Endothelial cell of umbilical vein (primary cell): Measurements from ENCODE around the gene SH3PXD2A. TPM values are rescaled to one million over a fixed set of nuclear protein-coding genes. Genes with fewer than 3 reads are reported as not detected.

Experiments
- BruUV-seq: library from RNA; stranded (reverse); fragments of 400-500 nt; replicated peaks from 2 replicates; lab custom pipeline; 2021; lab: Mats Ljungman, UMichigan
- CTCF ChIA-PET: fragments of 300-600, 350-600 bp; sonication (Branson Sonifier 250); formaldehyde crosslinking; loops from one replicate; lab custom pipeline; 2021; ENCODE audit warnings: antibody characterized with exemption, inconsistent platforms; lab: Charles Lee
- POLR2A ChIA-PET: fragments of 300-600, 350-600 bp; sonication (Branson Sonifier 250); formaldehyde crosslinking; loops from one replicate; lab custom pipeline; 2021; ENCODE audit warnings: antibody characterized with exemption, inconsistent platforms; lab: Charles Lee
- DNase-seq: peaks from one replicate; pipeline ENCODE4 v3.0.0-alpha.2; 2011; ENCODE audit warnings: low read depth, low spot score
- FAIRE-seq: peaks from 2 replicates; lab custom pipeline; 2011; peaks lifted over from hg19 to GRCh38; lab: Jason Lieb, UNC
- H2AFZ ChIP-seq: 2 replicates; pipeline ENCODE4 v1.6.0; 2012; ENCODE audit warnings: low read depth, low read length, control low read depth, inconsistent platforms
- H3K27ac ChIP-seq: 2 replicates; pipeline ENCODE4 v1.5.1; 2011; ENCODE audit warnings: low read depth, mild to moderate bottlenecking, control low read depth, low read length, moderate library complexity; ENCODE audit not compliant: insufficient read depth
- H3K27me3 ChIP-seq, 2 experiments: 2 replicates each; pipeline versions ENCODE4 v1.6.0 to v1.6.1; 2011; ENCODE audit warnings: low read length in 2 of 2, mixed read lengths in 1 of 2; ENCODE audit not compliant: control insufficient read depth in 2 of 2, insufficient read depth in 2 of 2
- H3K36me3 ChIP-seq, 2 experiments: 2 replicates in 1 of 2; 3 replicates in 1 of 2; pipeline ENCODE4 v1.5.1; 2011; ENCODE audit warnings: low read length in 2 of 2, mild to moderate bottlenecking in 1 of 2, moderate library complexity in 1 of 2; ENCODE audit not compliant: control insufficient read depth in 2 of 2, insufficient read depth in 2 of 2; ENCODE audit errors: extremely low read depth in 1 of 2
- H3K4me1 ChIP-seq: 3 replicates; pipeline ENCODE4 v1.5.1; 2011; ENCODE audit warnings: mild to moderate bottlenecking, low read length; ENCODE audit not compliant: control insufficient read depth, insufficient read depth; ENCODE audit errors: extremely low read depth
- H3K4me2 ChIP-seq: 2 replicates; pipeline ENCODE4 v1.6.1; 2011; ENCODE audit warnings: low read length, control low read depth, mixed read lengths; ENCODE audit not compliant: insufficient read depth
- H3K4me3 ChIP-seq, 3 experiments: fragments of 200-600 bp in 1 of 3; sonication (generic), shearing (Covaris generic) in 1 of 3; replicated peaks in 1 of 3; 2 replicates each; pipeline ENCODE4 v1.5.1; 2011 to 2016; ENCODE audit warnings: control low read depth in 3 of 3, low read length in 3 of 3, mild to moderate bottlenecking in 2 of 3, inconsistent platforms in 1 of 3, low read depth in 1 of 3, moderate library complexity in 1 of 3; ENCODE audit not compliant: insufficient read depth in 1 of 3
- H3K79me2 ChIP-seq: 2 replicates; pipeline ENCODE4 v1.6.0; 2012; ENCODE audit warnings: low read length, inconsistent platforms; ENCODE audit not compliant: control insufficient read depth, insufficient read depth
- H3K9ac ChIP-seq: replicated peaks from 2 replicates; pipeline ENCODE3; 2011; ENCODE audit warnings: low read length, control low read depth; ENCODE audit not compliant: insufficient read depth; ENCODE audit errors: extremely low read depth
- H3K9me1 ChIP-seq: replicated peaks from 3 replicates; pipeline ENCODE4 v1.6.0; 2011; ENCODE audit warnings: mild to moderate bottlenecking, low read length; ENCODE audit not compliant: control insufficient read depth, insufficient read depth; ENCODE audit errors: extremely low read depth
- H3K9me3 ChIP-seq: replicated peaks from 2 replicates; pipeline ENCODE4 v1.5.1; 2012; ENCODE audit warnings: low read length, inconsistent platforms; ENCODE audit not compliant: control insufficient read depth, insufficient read depth
- H4K20me1 ChIP-seq: replicated peaks from 2 replicates; pipeline ENCODE3; 2011; ENCODE audit warnings: mild to moderate bottlenecking, low read length; ENCODE audit not compliant: control insufficient read depth, insufficient read depth; ENCODE audit errors: extremely low read depth
- EZH2 ChIP-seq: IDR thresholded peaks from 2 replicates; pipeline ENCODE4 v1.6.1; 2012; ENCODE audit warnings: borderline replicate concordance, low read depth, mild to moderate bottlenecking, moderate library complexity, low read length, inconsistent platforms; ENCODE audit not compliant: severe bottlenecking
- FOS ChIP-seq: IDR thresholded peaks from 2 replicates; pipeline ENCODE4 v1.6.1; 2011; ENCODE audit warnings: mild to moderate bottlenecking, low read length, moderate library complexity, borderline replicate concordance; ENCODE audit not compliant: insufficient read depth
- GATA2 ChIP-seq: IDR thresholded peaks from 2 replicates; pipeline ENCODE4 v1.7.0; 2011; ENCODE audit warnings: low read depth, mild to moderate bottlenecking, moderate library complexity, mixed read lengths, low read length; ENCODE audit not compliant: insufficient read length, insufficient read depth
- JUN ChIP-seq: IDR thresholded peaks from 2 replicates; pipeline ENCODE4 v1.6.1; 2011; ENCODE audit warnings: borderline replicate concordance, low read depth; ENCODE audit not compliant: insufficient read length, insufficient read depth
- MAX ChIP-seq: IDR thresholded peaks from 2 replicates; pipeline ENCODE4 v1.6.1; 2011; ENCODE audit not compliant: insufficient read depth, insufficient read length
- MYC ChIP-seq: IDR thresholded peaks from one replicate; pipeline ENCODE4 v1.6.1; 2011; ENCODE audit warnings: mild to moderate bottlenecking, low read depth, low read length
- POLR2A ChIP-seq: IDR thresholded peaks from 2 replicates; pipeline ENCODE4 v1.6.1; 2012; ENCODE audit warnings: low read depth, mild to moderate bottlenecking, control low read depth, low read length
- POLR2AphosphoS5 ChIP-seq: IDR thresholded peaks from 2 replicates; pipeline ENCODE4 v1.6.1; 2012; ENCODE audit warnings: low read depth, mild to moderate bottlenecking, control low read depth, low read length, moderate library complexity; ENCODE audit not compliant: insufficient read depth
- dilution Hi-C: fragments of 300-500 bp; cut with MboI; formaldehyde crosslinking; loops from one replicate; pipeline ENCODE4 v1.15.0; 2019; ENCODE audit warnings: low sequenced_read_pairs; ENCODE audit not compliant: extremely low pct_ligation_motif_present
- intact Hi-C: fragments of 100-400 bp; cut with micrococcal nuclease; formaldehyde crosslinking; loops from one replicate; pipeline ENCODE4 v1.10.0; 2022
- polyA plus RNA-seq, 4 experiments: library from polyadenylated mRNA; depleted of rRNA in 3 of 4; stranded (reverse) in 3 of 4; unstranded in 1 of 4; fragments of >200 nt; gene quantifications; 2 replicates each; pipeline versions ENCODE4 v1.2.1 to v1.2.3, GENCODE V29; 2011 to 2012; ENCODE audit warnings: missing spikeins in 1 of 4
- total RNA-seq: library from RNA; stranded (reverse); gene quantifications from 2 replicates; pipeline ENCODE4 v1.2.3, GENCODE V29; 2021
- TF ChIP-seq, protein P1 (sequence below), 2 donors: IDR thresholded peaks; 1 replicate in 1 of 2; 2 replicates in 1 of 2; pipeline ENCODE4 v1.5.1; 2011; ENCODE audit warnings: low read length in 2 of 2, mild to moderate bottlenecking in 2 of 2, moderate library complexity in 2 of 2, control low read depth in 1 of 2, inconsistent platforms in 1 of 2, low read depth in 1 of 2; ENCODE audit not compliant: insufficient read depth in 1 of 2; ENCODE audit errors: extremely low read depth in 1 of 2

Gene SH3PXD2A
- total and polyA plus RNA-seq, 2 donors (not counting 3 experiments of a cell fraction or from before 2014, with no cell fraction given) = 1.4 to 5.1 TPM

GRCh38 chr10:103610921-103611511 lies 244.4 kb downstream of the SH3PXD2A start:
- FAIRE-seq = no peak
- H4K20me1 ChIP-seq = no peaks in the 10 kb centered on the region
- no peaks in the 10 kb centered on the region for H3K9me1 ChIP-seq
- no peak overlapping the region for H3K4me3 ChIP-seq
- ChIA-PET CTCF (interaction anchor here (1.2 to 3.5 kb wide), 2 partner anchors 8 to 75 kb away, joined by 3 to 28 read pairs; no protein-coding TSS in a partner anchor), POLR2A (no interaction called here)
- TF ChIP-seq, protein P1, sequence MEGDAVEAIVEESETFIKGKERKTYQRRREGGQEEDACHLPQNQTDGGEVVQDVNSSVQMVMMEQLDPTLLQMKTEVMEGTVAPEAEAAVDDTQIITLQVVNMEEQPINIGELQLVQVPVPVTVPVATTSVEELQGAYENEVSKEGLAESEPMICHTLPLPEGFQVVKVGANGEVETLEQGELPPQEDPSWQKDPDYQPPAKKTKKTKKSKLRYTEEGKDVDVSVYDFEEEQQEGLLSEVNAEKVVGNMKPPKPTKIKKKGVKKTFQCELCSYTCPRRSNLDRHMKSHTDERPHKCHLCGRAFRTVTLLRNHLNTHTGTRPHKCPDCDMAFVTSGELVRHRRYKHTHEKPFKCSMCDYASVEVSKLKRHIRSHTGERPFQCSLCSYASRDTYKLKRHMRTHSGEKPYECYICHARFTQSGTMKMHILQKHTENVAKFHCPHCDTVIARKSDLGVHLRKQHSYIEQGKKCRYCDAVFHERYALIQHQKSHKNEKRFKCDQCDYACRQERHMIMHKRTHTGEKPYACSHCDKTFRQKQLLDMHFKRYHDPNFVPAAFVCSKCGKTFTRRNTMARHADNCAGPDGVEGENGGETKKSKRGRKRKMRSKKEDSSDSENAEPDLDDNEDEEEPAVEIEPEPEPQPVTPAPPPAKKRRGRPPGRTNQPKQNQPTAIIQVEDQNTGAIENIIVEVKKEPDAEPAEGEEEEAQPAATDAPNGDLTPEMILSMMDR (IDR thresholded peaks at IDR 0.05; ENCODE audit: extremely low read depth in 1 of 2, insufficient read depth in 1 of 2, low read depth in 1 of 2, low read length in 2 of 2) = no peak
- TF ChIP-seq MYC = no peak
- no peak for TF ChIP-seq POLR2AphosphoS5
- no peak for TF ChIP-seq MAX
- TF ChIP-seq EZH2 = no peak
- TF ChIP-seq JUN = no peak
- TF ChIP-seq FOS = no peak
- TF ChIP-seq GATA2 = no peak
- TF ChIP-seq POLR2A = no peak
- no peak overlapping the region for H2AFZ ChIP-seq
- no peak overlapping the region for H3K4me2 ChIP-seq
- no peak overlapping the region for H3K9ac ChIP-seq
- no TSS peak for BruUV-seq
- H3K27ac ChIP-seq = no peak overlapping the region
- H3K79me2 ChIP-seq = no peaks in the 10 kb centered on the region
- no peak for DNase-seq
- intact Hi-C loops = no loop called here
- H3K36me3 ChIP-seq = no peaks in the 10 kb centered on the region
- H3K27me3 ChIP-seq = no peaks in the 10 kb centered on the region
- H3K9me3 ChIP-seq = no peaks in the 10 kb centered on the region
- dilution Hi-C loops = no loop called here
- no peaks in the 10 kb centered on the region for H3K4me1 ChIP-seq
